Limb (tissue), 2 donors: ENCODE data around the gene ECI1.
"Not testable (repeated sequence)": the region's sequence is repeated elsewhere in the genome, so short reads cannot be mapped to it uniquely, and the experiment has no call there.

Experiments
- DNase-seq, 2 donors: peaks; one replicate each; pipeline ENCODE4 v3.0.0-alpha.2; 2016; ENCODE audit errors: extremely low spot score in 2 of 2

The ECI1 gene

GRCh38 chr16:2211923-2212347 lies 39.5 kb downstream of the ECI1 start:
- no peak for DNase-seq

- DNase-seq: no peak
Measured at GRCh38 chr16:2210386-2211365, 40.7 kb downstream of the ECI1 start, which contains the start of gene BRICD5. Gene BRICD5 (minus strand): TSS chr16:2210863. CDS start chr16:2210833, 30 bp downstream.

GRCh38 chr16:2210009-2210332 lies 41.4 kb downstream of the ECI1 start:
- DNase-seq: no peak

- DNase-seq: no peak
Measured at GRCh38 chr16:2209258-2210008, 42.0 kb downstream of the ECI1 start.

GRCh38 chr16:2208772-2209171 lies 42.6 kb downstream of the ECI1 start:
- no peak for DNase-seq

GRCh38 chr16:2208308-2208707 lies 43.1 kb downstream of the ECI1 start:
- no peak for DNase-seq

GRCh38 chr16:2207872-2208271 lies 43.5 kb downstream of the ECI1 start:
- no peak for DNase-seq

GRCh38 chr16:2206780-2207433 lies 44.5 kb downstream of the ECI1 start:
- DNase-seq: no peak

- DNase-seq: no peak
Measured at GRCh38 chr16:2206420-2206779, 45.0 kb downstream of the ECI1 start.

- peak in 1 of 2 donors; percentile 59 for DNase-seq
Measured at GRCh38 chr16:2205967-2206313, 45.4 kb downstream of the ECI1 start.

- DNase-seq: peak; percentile 88 to 95
Measured at GRCh38 chr16:2205104-2205966, 46.1 kb downstream of the ECI1 start, which contains the start of gene MLST8. Gene MLST8 (plus strand): TSS chr16:2205454. CDS start chr16:2206086, 632 bp downstream.

GRCh38 chr16:2204416-2205103 lies 46.8 kb downstream of the ECI1 start:
- no peak for DNase-seq

GRCh38 chr16:2203119-2203688 lies 48.2 kb downstream of the ECI1 start:
- DNase-seq: not testable (repeated sequence)

GRCh38 chr16:2200313-2200712 lies 51.1 kb downstream of the ECI1 start:
- no peak for DNase-seq

- no peak for DNase-seq
Measured at GRCh38 chr16:2199621-2200139, 51.7 kb downstream of the ECI1 start.

- no peak for DNase-seq
Measured at GRCh38 chr16:2199095-2199494, 52.3 kb downstream of the ECI1 start.

GRCh38 chr16:2198283-2198682 lies 53.1 kb downstream of the ECI1 start:
- no peak for DNase-seq

- no peak for DNase-seq
Measured at GRCh38 chr16:2197765-2198164, 53.6 kb downstream of the ECI1 start.

- no peak for DNase-seq
Measured at GRCh38 chr16:2196981-2197511, 54.3 kb downstream of the ECI1 start.
